Thyroid gland (tissue), 4 donors: Measurements from ENCODE around the gene OTUD7B. TPM values are rescaled to one million over a fixed set of nuclear protein-coding genes. Genes with fewer than 3 reads are reported as not detected.

Source experiments
- DNase-seq, 2 donors: peaks; one replicate each; pipeline ENCODE4 v3.0.0-alpha.2; 2019
- H3K27ac ChIP-seq, 3 donors: fragments of 200-600 bp; sonication (generic); 1 replicate in 2 of 3; 2 replicates in 1 of 3; pipeline ENCODE4 v1.5.1; 2016 to 2019; ENCODE audit warnings: mild to moderate bottlenecking in 1 of 3, moderate library complexity in 1 of 3
- H3K27me3 ChIP-seq: fragments of 200-600 bp; sonication (generic); one replicate; pipeline ENCODE4 v1.5.1; 2019
- H3K36me3 ChIP-seq, 2 donors: fragments of 200-600 bp; sonication (generic); one replicate each; pipeline ENCODE4 v1.5.1; 2016 to 2019
- H3K4me1 ChIP-seq, 2 donors: fragments of 200-600 bp; sonication (generic); one replicate each; pipeline ENCODE4 v1.5.1; 2017 to 2019
- H3K4me3 ChIP-seq, 3 donors: fragments of 200-600 bp; sonication (generic); replicated peaks in 1 of 3; 1 replicate in 2 of 3; 2 replicates in 1 of 3; pipeline ENCODE4 v1.5.1; 2016; ENCODE audit warnings: mild to moderate bottlenecking in 1 of 3
- H3K9me3 ChIP-seq: fragments of 200-600 bp; sonication (generic); one replicate; pipeline ENCODE4 v1.5.1; 2017
- CTCF ChIP-seq, 6 experiments: fragments of 200-600 bp in 3 of 6; fragments of 450-650 bp in 3 of 6; sonication (generic) in 3 of 6; IDR thresholded peaks; one replicate each; pipeline ENCODE4 v1.5.1; 2016 to 2019; ENCODE audit warnings: antibody characterized with exemption in 6 of 6, mild to moderate bottlenecking in 2 of 6, inconsistent platforms in 1 of 6, moderate library complexity in 1 of 6
- POLR2A ChIP-seq, 2 donors: fragments of 450-650 bp; IDR thresholded peaks; one replicate each; pipeline ENCODE4 v1.6.1; 2017; ENCODE audit warnings: antibody characterized with exemption in 2 of 2, mild to moderate bottlenecking in 2 of 2, moderate library complexity in 1 of 2
- WGBS, 2 donors: methylation state at CpG; one replicate each; pipeline ENCODE4 v1.1.5; 2017; 5-methylcytosine and 5-hydroxymethylcytosine counted together
- intact Hi-C: fragments of 100-400 bp; cut with DNase I; formaldehyde crosslinking; loops from one replicate; pipeline ENCODE4 v1.15.1; 2023
- total RNA-seq, 4 donors: library from RNA; depleted of rRNA; stranded (reverse); fragments of >200 nt; gene quantifications; one replicate each; pipeline ENCODE4 v1.2.3, GENCODE V29; 2016

Gene OTUD7B
- total RNA-seq, 4 donors from 2014 or later: 15.9 to 39.2 (median 23.2) TPM

- intact Hi-C loops: no loop called here
- peaks cover 36% of the 10 kb centered on the region in 2 donors for H3K36me3 ChIP-seq
- no peaks in the 10 kb centered on the region for H3K9me3 ChIP-seq
- peak; percentile 97 for DNase-seq
- no peaks in the 10 kb centered on the region for H3K27me3 ChIP-seq
- peak within 1 kb of the TSS; percentile 56 to 87 (median 57) for H3K4me3 ChIP-seq
- WGBS, 2 donors: 0 to 1% methylated on average over 24 to 38 of the region's 47 CpGs
- peak; percentile 82 to 99 for TF ChIP-seq POLR2A (IDR thresholded peaks at IDR 0.05)
- peak in 1 of 6 experiments; percentile 22 for TF ChIP-seq CTCF (IDR thresholded peaks at IDR 0.05)
- H3K4me1 ChIP-seq: peaks cover 9 to 25% of the 10 kb centered on the region in 2 donors
- H3K27ac ChIP-seq: peak within 1 kb of the TSS; percentile 94 to 95 (median 94)
Measured at GRCh38 chr1:149927563-149928400, 82.7 kb downstream of the OTUD7B start, which contains the start of gene SF3B4. TSS of gene SF3B4 (minus strand) at chr1:149927803. CDS start at chr1:149927759, 44 bp downstream.

GRCh38 chr1:149927056-149927562, 83.4 kb downstream of the OTUD7B start:
- TF ChIP-seq POLR2A (IDR thresholded peaks at IDR 0.05) (no peak), CTCF (IDR thresholded peaks at IDR 0.05) (no peak)
- H3K4me3 ChIP-seq: peak overlapping the region; percentile 56 to 87 (median 57)
- H3K27ac ChIP-seq: peak overlapping the region in 2 of 3 donors; percentile 94 to 95
- intact Hi-C loops: no loop called here
- H3K4me1 ChIP-seq: peaks cover 9 to 25% of the 10 kb centered on the region in 2 donors
- 1 to 6% methylated on average over 10 of the region's 10 CpGs for WGBS, 2 donors
- H3K9me3 ChIP-seq: no peaks in the 10 kb centered on the region
- no peaks in the 10 kb centered on the region for H3K27me3 ChIP-seq
- peaks cover 42% of the 10 kb centered on the region in 2 donors for H3K36me3 ChIP-seq
- no peak for DNase-seq

- Histone ChIP-seq H3K27me3 (no peaks in the 10 kb centered on the region), H3K36me3 (peaks cover 42 to 43% of the 10 kb centered on the region in 2 donors), H3K4me3 (no peak overlapping the region), H3K9me3 (no peaks in the 10 kb centered on the region), H3K4me1 (peaks cover 9 to 25% of the 10 kb centered on the region in 2 donors), H3K27ac (no peak overlapping the region)
- no peak for DNase-seq
- no peak for TF ChIP-seq POLR2A (IDR thresholded peaks at IDR 0.05)
- no peak for TF ChIP-seq CTCF (IDR thresholded peaks at IDR 0.05)
- 92 to 93% methylated on average over 9 of the region's 9 CpGs for WGBS, 2 donors
- intact Hi-C loops: no loop called here
Measured at GRCh38 chr1:149926296-149926695, 84.2 kb downstream of the OTUD7B start.

- H3K4me3 ChIP-seq: no peak overlapping the region
- peaks cover 9 to 25% of the 10 kb centered on the region in 2 donors for H3K4me1 ChIP-seq
- no peak for TF ChIP-seq CTCF (IDR thresholded peaks at IDR 0.05)
- TF ChIP-seq POLR2A (IDR thresholded peaks at IDR 0.05): no peak
- WGBS, 2 donors: 75 to 86% methylated on average over 2 of the region's 2 CpGs
- DNase-seq: no peak
- H3K36me3 ChIP-seq: peaks cover 42 to 43% of the 10 kb centered on the region in 2 donors
- H3K9me3 ChIP-seq: no peaks in the 10 kb centered on the region
- H3K27me3 ChIP-seq: no peaks in the 10 kb centered on the region
- H3K27ac ChIP-seq: no peak overlapping the region
- intact Hi-C loops: no loop called here
Measured at GRCh38 chr1:149925751-149926150, 84.8 kb downstream of the OTUD7B start.

- H3K4me1 ChIP-seq: peaks cover 9 to 25% of the 10 kb centered on the region in 2 donors
- no peak for TF ChIP-seq POLR2A (IDR thresholded peaks at IDR 0.05)
- TF ChIP-seq CTCF (IDR thresholded peaks at IDR 0.05): no peak
Measured at GRCh38 chr1:149925345-149925744, 85.2 kb downstream of the OTUD7B start.

More at GRCh38 chr1:149925345-149925744, 85.2 kb downstream of the OTUD7B start:
- intact Hi-C loops: no loop called here
- Histone ChIP-seq H3K9me3 (no peaks in the 10 kb centered on the region), H3K27ac (no peak overlapping the region), H3K27me3 (no peaks in the 10 kb centered on the region), H3K4me3 (no peak overlapping the region), H3K36me3 (peaks cover 42 to 43% of the 10 kb centered on the region in 2 donors)
- DNase-seq: no peak
- 93 to 94% methylated on average over 3 of the region's 3 CpGs for WGBS, 2 donors
